Tibial nerve (tissue), 4 donors: Measurements from ENCODE around the gene SEMA3A. TPM values are rescaled to one million over a fixed set of nuclear protein-coding genes. Genes with fewer than 3 reads are reported as not detected.

Experiments
- DNase-seq, 2 donors: peaks; one replicate each; pipeline ENCODE4 v3.0.0-alpha.2; 2019; ENCODE audit warnings: low spot score in 2 of 2
- H3K27ac ChIP-seq, 4 donors: fragments of 200-600 bp; sonication (generic) in 3 of 4; one replicate each; pipeline ENCODE4 v1.5.1; 2017 to 2019; ENCODE audit warnings: mild to moderate bottlenecking in 1 of 4
- H3K27me3 ChIP-seq, 2 donors: fragments of 200-600 bp; sonication (generic) in 1 of 2; one replicate each; pipeline versions ENCODE4 v1.5.1 to v1.6.0; 2017 to 2019
- H3K36me3 ChIP-seq, 3 donors: fragments of 200-600 bp; sonication (generic); one replicate each; pipeline ENCODE4 v1.5.1; 2018 to 2019
- H3K4me1 ChIP-seq, 4 donors: fragments of 200-600 bp; sonication (generic) in 3 of 4; one replicate each; pipeline ENCODE4 v1.5.1; 2017 to 2019
- H3K4me3 ChIP-seq, 4 donors: fragments of 200-600 bp; sonication (generic) in 3 of 4; one replicate each; pipeline ENCODE4 v1.5.1; 2017 to 2019; ENCODE audit warnings: mild to moderate bottlenecking in 1 of 4, moderate library complexity in 1 of 4
- H3K9me3 ChIP-seq, 4 donors: fragments of 200-600 bp; sonication (generic) in 3 of 4; one replicate each; pipeline ENCODE4 v1.5.1; 2017 to 2019
- CTCF ChIP-seq, 5 experiments: fragments of 200-600 bp in 3 of 5; fragments of 450-650 bp in 2 of 5; sonication (generic) in 3 of 5; IDR thresholded peaks; one replicate each; pipeline ENCODE4 v1.5.1; 2016 to 2019; ENCODE audit warnings: antibody characterized with exemption in 5 of 5, mild to moderate bottlenecking in 3 of 5, moderate library complexity in 2 of 5
- EP300 ChIP-seq, 2 donors: sonication (generic); formaldehyde crosslinking; IDR thresholded peaks; one replicate each; pipeline ENCODE4 v1.6.1; 2017; ENCODE audit warnings: antibody characterized with exemption in 2 of 2, mild to moderate bottlenecking in 1 of 2
- POLR2A ChIP-seq, 2 donors: fragments of 450-650 bp; IDR thresholded peaks; one replicate each; pipeline ENCODE4 v1.6.1; 2017; ENCODE audit warnings: antibody characterized with exemption in 2 of 2, mild to moderate bottlenecking in 2 of 2, moderate library complexity in 2 of 2
- WGBS, 2 donors: methylation state at CpG; one replicate each; pipeline ENCODE4 v1.1.5; 2018; 5-methylcytosine and 5-hydroxymethylcytosine counted together
- total RNA-seq, 4 donors: library from RNA; depleted of rRNA; stranded (reverse); fragments of >200 nt; gene quantifications; one replicate each; pipeline ENCODE4 v1.1.0, GENCODE V29; 2016

The SEMA3A gene
- total RNA-seq, 4 donors from 2014 or later = 2.9 to 9.3 (median 6.8) TPM

GRCh38 chr7:84017651-84018050, 176.9 kb downstream of the SEMA3A start:
- Histone ChIP-seq H3K4me1 (peaks cover 0 to 5% (median 0%) of the 10 kb centered on the region in 4 donors), H3K36me3 (no peaks in the 10 kb centered on the region), H3K9me3 (no peaks in the 10 kb centered on the region), H3K4me3 (no peak overlapping the region), H3K27ac (no peak overlapping the region), H3K27me3 (no peaks in the 10 kb centered on the region)
- DNase-seq = no peak
- 29 to 31% methylated on average over 2 of the region's 2 CpGs for WGBS, 2 donors
- TF ChIP-seq POLR2A (IDR thresholded peaks at IDR 0.05) (no peak), CTCF (IDR thresholded peaks at IDR 0.05) (no peak), EP300 (IDR thresholded peaks at IDR 0.05) (no peak)

- DNase-seq = no peak
- Histone ChIP-seq H3K4me3 (no peak overlapping the region), H3K27ac (no peak overlapping the region), H3K36me3 (no peaks in the 10 kb centered on the region), H3K4me1 (peaks cover 0 to 5% (median 0%) of the 10 kb centered on the region in 4 donors), H3K9me3 (no peaks in the 10 kb centered on the region), H3K27me3 (no peaks in the 10 kb centered on the region)
- WGBS, 2 donors = 97% methylated on average over 6 of the region's 6 CpGs
- TF ChIP-seq POLR2A (IDR thresholded peaks at IDR 0.05) (no peak), EP300 (IDR thresholded peaks at IDR 0.05) (no peak), CTCF (IDR thresholded peaks at IDR 0.05) (no peak)
Measured at GRCh38 chr7:84013616-84014240, 180.9 kb downstream of the SEMA3A start.

- Histone ChIP-seq H3K27ac (no peak overlapping the region), H3K36me3 (no peaks in the 10 kb centered on the region), H3K27me3 (no peaks in the 10 kb centered on the region), H3K4me3 (no peak overlapping the region), H3K9me3 (no peaks in the 10 kb centered on the region), H3K4me1 (no peaks in the 10 kb centered on the region)
- no peak for DNase-seq
- TF ChIP-seq CTCF (IDR thresholded peaks at IDR 0.05) = no peak
- WGBS, 2 donors = 0% methylated on average over 1 of the region's 1 CpG; no CpG with 5 or more reads in 1 of the 2 donors
Measured at GRCh38 chr7:84009782-84010181, 184.8 kb downstream of the SEMA3A start.

GRCh38 chr7:84009051-84009450, 185.5 kb downstream of the SEMA3A start:
- Histone ChIP-seq H3K4me1 (no peaks in the 10 kb centered on the region), H3K27me3 (no peaks in the 10 kb centered on the region), H3K4me3 (no peak overlapping the region), H3K27ac (no peak overlapping the region), H3K9me3 (no peaks in the 10 kb centered on the region), H3K36me3 (no peaks in the 10 kb centered on the region)
- DNase-seq = no peak
- TF ChIP-seq EP300 (IDR thresholded peaks at IDR 0.05) (no peak), POLR2A (IDR thresholded peaks at IDR 0.05) (no peak), CTCF (IDR thresholded peaks at IDR 0.05) (no peak)

- Histone ChIP-seq H3K27ac (no peak overlapping the region), H3K4me1 (no peaks in the 10 kb centered on the region), H3K36me3 (no peaks in the 10 kb centered on the region), H3K4me3 (no peak overlapping the region), H3K9me3 (no peaks in the 10 kb centered on the region), H3K27me3 (no peaks in the 10 kb centered on the region)
- no peak for DNase-seq
- WGBS, 2 donors = 97 to 100% methylated on average over 1 of the region's 1 CpG
- TF ChIP-seq CTCF (IDR thresholded peaks at IDR 0.05) (no peak), POLR2A (IDR thresholded peaks at IDR 0.05) (no peak), EP300 (IDR thresholded peaks at IDR 0.05) (no peak)
Measured at GRCh38 chr7:84003191-84003590, 191.4 kb downstream of the SEMA3A start.
